HepG2 (cell line): Measurements from ENCODE around the gene HSF4. TPM values are rescaled to one million over a fixed set of nuclear protein-coding genes. Genes with fewer than 3 reads are reported as not detected.
A peak's percentile ranks its signal among the peaks of the same experiment; 100 is the strongest.

Experiments used
- ASH2L ChIP-seq: fragments of 300-600, 200-600 bp; sonication (generic); IDR thresholded peaks from 2 replicates; pipeline ENCODE4 v1.7.0; 2017; ENCODE audit warnings: low read depth, mild to moderate bottlenecking, moderate library complexity, mixed read lengths, low read length; ENCODE audit not compliant: insufficient read length
- DNMT3B ChIP-seq: conservative IDR thresholded peaks from 2 replicates; pipeline ENCODE4 v1.6.1; 2016; ENCODE audit warnings: missing biosample characterization, control low read depth
- FOXK2 ChIP-seq: fragments of 450-650 bp; IDR thresholded peaks from 2 replicates; pipeline ENCODE4 v1.6.1; 2016
- FOXO1 ChIP-seq: sonication (generic); formaldehyde crosslinking; IDR thresholded peaks from 2 replicates; pipeline ENCODE4 v1.4.0; 2020; ENCODE audit warnings: missing genetic modification reagents
- HNF1A ChIP-seq, 2 experiments: sonication (generic) in 1 of 2; formaldehyde crosslinking in 1 of 2; IDR thresholded peaks; 2 replicates each; pipeline versions ENCODE4 v1.4.0 to v1.6.1; 2016 to 2020; ENCODE audit warnings: borderline replicate concordance in 1 of 2, low read depth in 1 of 2, mild to moderate bottlenecking in 1 of 2, missing genetic modification reagents in 1 of 2
- NPAS2 ChIP-seq: sonication (generic); formaldehyde crosslinking; IDR thresholded peaks from 2 replicates; pipeline ENCODE4 v1.8.0; 2022; ENCODE audit warnings: mild to moderate bottlenecking, missing genetic modification reagents, borderline replicate concordance
- PHF5A ChIP-seq: IDR thresholded peaks from one replicate; pipeline ENCODE4 v1.6.1; 2018; ENCODE audit warnings: low read depth, missing genetic modification reagents; ENCODE audit not compliant: unreplicated experiment
- SUZ12 ChIP-seq: fragments of 150-350 bp; IDR thresholded peaks from 2 replicates; pipeline ENCODE4 v1.6.1; 2014; ENCODE audit warnings: low read depth, low read length
- ZNF558 ChIP-seq: sonication (generic); formaldehyde crosslinking; IDR thresholded peaks from 2 replicates; pipeline ENCODE4 v1.9.0; 2022; ENCODE audit warnings: mild to moderate bottlenecking, missing genetic modification reagents, borderline replicate concordance
- ZNF703 ChIP-seq: sonication (generic); formaldehyde crosslinking; IDR thresholded peaks from 2 replicates; pipeline ENCODE4 v1.5.1; 2020; ENCODE audit warnings: missing genetic modification reagents, mild to moderate bottlenecking, moderate library complexity, borderline replicate concordance
- ZNF772 ChIP-seq: sonication (generic); formaldehyde crosslinking; IDR thresholded peaks from 2 replicates; pipeline ENCODE4 v1.5.0; 2020; ENCODE audit warnings: mild to moderate bottlenecking, missing genetic modification reagents
- polyA plus RNA-seq, 8 experiments: library from polyadenylated mRNA; depleted of rRNA in 3 of 8; stranded (reverse) in 7 of 8; unstranded in 1 of 8; fragments of >200 nt; fragmentation: Illumina TruSeq in 4 of 8; extraction: Trizol in 4 of 8; gene quantifications; 2 replicates each; pipeline versions ENCODE4 v1.2.1 to v1.2.3, GENCODE V29; 2011 to 2016; ENCODE audit warnings: low read depth in 4 of 8, missing spikeins in 1 of 8, mixed read lengths in 1 of 8; ENCODE audit not compliant: insufficient read depth in 1 of 8
- total RNA-seq, 5 experiments: library from RNA; depleted of rRNA; stranded (reverse); fragments of >200 nt; fragmentation: Illumina TruSeq; extraction: Trizol; gene quantifications; 2 replicates each; pipeline ENCODE4 v1.2.3, GENCODE V29; 2016; ENCODE audit warnings: low read depth in 1 of 5
- TF ChIP-seq, protein P1 (sequence below): sonication (generic); formaldehyde crosslinking; conservative IDR thresholded peaks from 2 replicates; pipeline ENCODE4 v1.5.0; 2020; ENCODE audit warnings: missing genetic modification reagents
- TF ChIP-seq, protein P2 (sequence below): sonication (generic); formaldehyde crosslinking; IDR thresholded peaks from 2 replicates; pipeline ENCODE4 v1.5.0; 2020; ENCODE audit warnings: missing genetic modification reagents, mild to moderate bottlenecking, borderline replicate concordance
- TF ChIP-seq, protein P3 (sequence below): sonication (generic); formaldehyde crosslinking; IDR thresholded peaks from 2 replicates; pipeline ENCODE4 v1.4.0; 2020; ENCODE audit warnings: missing genetic modification reagents, borderline replicate concordance

HSF4 gene
- total and polyA plus RNA-seq, 2 of the 13 experiments (the other 11 are each of a cell fraction or from before 2014, with no cell fraction given), result 3.5 to 16.9 TPM

- TF ChIP-seq, protein P1, sequence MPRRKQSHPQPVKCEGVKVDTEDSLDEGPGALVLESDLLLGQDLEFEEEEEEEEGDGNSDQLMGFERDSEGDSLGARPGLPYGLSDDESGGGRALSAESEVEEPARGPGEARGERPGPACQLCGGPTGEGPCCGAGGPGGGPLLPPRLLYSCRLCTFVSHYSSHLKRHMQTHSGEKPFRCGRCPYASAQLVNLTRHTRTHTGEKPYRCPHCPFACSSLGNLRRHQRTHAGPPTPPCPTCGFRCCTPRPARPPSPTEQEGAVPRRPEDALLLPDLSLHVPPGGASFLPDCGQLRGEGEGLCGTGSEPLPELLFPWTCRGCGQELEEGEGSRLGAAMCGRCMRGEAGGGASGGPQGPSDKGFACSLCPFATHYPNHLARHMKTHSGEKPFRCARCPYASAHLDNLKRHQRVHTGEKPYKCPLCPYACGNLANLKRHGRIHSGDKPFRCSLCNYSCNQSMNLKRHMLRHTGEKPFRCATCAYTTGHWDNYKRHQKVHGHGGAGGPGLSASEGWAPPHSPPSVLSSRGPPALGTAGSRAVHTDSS (CRISPR knock-in tag), result no peak
- peak; percentile 42; the same call in 1 of the 2 replicates for TF ChIP-seq ZNF558
- peak; percentile 51 for TF ChIP-seq FOXO1 (CRISPR knock-in tag)
- no peak for TF ChIP-seq NPAS2 (CRISPR knock-in tag)
- TF ChIP-seq PHF5A, result peak; percentile 43
- TF ChIP-seq, protein P2, sequence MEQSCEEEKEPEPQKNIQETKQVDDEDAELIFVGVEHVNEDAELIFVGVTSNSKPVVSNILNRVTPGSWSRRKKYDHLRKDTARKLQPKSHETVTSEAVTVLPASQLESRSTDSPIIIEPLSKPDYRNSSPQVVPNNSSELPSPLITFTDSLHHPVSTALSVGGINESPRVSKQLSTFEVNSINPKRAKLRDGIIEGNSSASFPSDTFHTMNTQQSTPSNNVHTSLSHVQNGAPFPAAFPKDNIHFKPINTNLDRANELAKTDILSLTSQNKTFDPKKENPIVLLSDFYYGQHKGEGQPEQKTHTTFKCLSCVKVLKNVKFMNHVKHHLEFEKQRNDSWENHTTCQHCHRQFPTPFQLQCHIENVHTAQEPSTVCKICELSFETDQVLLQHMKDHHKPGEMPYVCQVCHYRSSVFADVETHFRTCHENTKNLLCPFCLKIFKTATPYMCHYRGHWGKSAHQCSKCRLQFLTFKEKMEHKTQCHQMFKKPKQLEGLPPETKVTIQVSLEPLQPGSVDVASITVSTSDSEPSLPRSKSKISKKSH (CRISPR knock-in tag), result peak; percentile 97
- TF ChIP-seq FOXK2, result no peak
- TF ChIP-seq ZNF703, result no peak; the same call in 1 of the 2 replicates
- peak; percentile 45 for TF ChIP-seq ASH2L
- TF ChIP-seq HNF1A (IDR thresholded peaks at IDR 0.05; ENCODE audit: low read depth), result no peak; the same call in 1 of the 2 replicates
- peak; percentile 31; the same call in 1 of the 2 replicates for TF ChIP-seq HNF1A (CRISPR knock-in tag; IDR thresholded peaks at IDR 0.05; ENCODE audit: borderline replicate concordance)
- TF ChIP-seq SUZ12, result no peak
- peak; percentile 90 for TF ChIP-seq ZNF772
- TF ChIP-seq DNMT3B (CRISPR knock-in tag), result 0 out of 2 replicates have a peak, but pooled peaks have one; percentile 53
- TF ChIP-seq, protein P3, sequence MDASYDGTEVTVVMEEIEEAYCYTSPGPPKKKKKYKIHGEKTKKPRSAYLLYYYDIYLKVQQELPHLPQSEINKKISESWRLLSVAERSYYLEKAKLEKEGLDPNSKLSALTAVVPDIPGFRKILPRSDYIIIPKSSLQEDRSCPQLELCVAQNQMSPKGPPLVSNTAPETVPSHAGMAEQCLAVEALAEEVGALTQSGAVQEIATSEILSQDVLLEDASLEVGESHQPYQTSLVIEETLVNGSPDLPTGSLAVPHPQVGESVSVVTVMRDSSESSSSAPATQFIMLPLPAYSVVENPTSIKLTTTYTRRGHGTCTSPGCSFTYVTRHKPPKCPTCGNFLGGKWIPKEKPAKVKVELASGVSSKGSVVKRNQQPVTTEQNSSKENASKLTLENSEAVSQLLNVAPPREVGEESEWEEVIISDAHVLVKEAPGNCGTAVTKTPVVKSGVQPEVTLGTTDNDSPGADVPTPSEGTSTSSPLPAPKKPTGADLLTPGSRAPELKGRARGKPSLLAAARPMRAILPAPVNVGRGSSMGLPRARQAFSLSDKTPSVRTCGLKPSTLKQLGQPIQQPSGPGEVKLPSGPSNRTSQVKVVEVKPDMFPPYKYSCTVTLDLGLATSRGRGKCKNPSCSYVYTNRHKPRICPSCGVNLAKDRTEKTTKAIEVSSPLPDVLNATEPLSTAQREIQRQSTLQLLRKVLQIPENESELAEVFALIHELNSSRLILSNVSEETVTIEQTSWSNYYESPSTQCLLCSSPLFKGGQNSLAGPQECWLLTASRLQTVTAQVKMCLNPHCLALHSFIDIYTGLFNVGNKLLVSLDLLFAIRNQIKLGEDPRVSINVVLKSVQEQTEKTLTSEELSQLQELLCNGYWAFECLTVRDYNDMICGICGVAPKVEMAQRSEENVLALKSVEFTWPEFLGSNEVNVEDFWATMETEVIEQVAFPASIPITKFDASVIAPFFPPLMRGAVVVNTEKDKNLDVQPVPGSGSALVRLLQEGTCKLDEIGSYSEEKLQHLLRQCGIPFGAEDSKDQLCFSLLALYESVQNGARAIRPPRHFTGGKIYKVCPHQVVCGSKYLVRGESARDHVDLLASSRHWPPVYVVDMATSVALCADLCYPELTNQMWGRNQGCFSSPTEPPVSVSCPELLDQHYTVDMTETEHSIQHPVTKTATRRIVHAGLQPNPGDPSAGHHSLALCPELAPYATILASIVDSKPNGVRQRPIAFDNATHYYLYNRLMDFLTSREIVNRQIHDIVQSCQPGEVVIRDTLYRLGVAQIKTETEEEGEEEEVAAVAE (CRISPR knock-in tag), result peak; percentile 89
These were observed 9.5 kb downstream of the HSF4 start (continued) for GRCh38 chr16:67173808-67174705.
